ENCODE measurements around the gene RANBP3. TPM values are rescaled to one million over a fixed set of nuclear protein-coding genes. Genes with fewer than 3 reads are reported as not detected.
"Not testable (repeated sequence)": the region's sequence is repeated elsewhere in the genome, so short reads cannot be mapped to it uniquely, and the experiment has no call there.

RANBP3 gene, protein sequence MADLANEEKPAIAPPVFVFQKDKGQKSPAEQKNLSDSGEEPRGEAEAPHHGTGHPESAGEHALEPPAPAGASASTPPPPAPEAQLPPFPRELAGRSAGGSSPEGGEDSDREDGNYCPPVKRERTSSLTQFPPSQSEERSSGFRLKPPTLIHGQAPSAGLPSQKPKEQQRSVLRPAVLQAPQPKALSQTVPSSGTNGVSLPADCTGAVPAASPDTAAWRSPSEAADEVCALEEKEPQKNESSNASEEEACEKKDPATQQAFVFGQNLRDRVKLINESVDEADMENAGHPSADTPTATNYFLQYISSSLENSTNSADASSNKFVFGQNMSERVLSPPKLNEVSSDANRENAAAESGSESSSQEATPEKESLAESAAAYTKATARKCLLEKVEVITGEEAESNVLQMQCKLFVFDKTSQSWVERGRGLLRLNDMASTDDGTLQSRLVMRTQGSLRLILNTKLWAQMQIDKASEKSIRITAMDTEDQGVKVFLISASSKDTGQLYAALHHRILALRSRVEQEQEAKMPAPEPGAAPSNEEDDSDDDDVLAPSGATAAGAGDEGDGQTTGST
- polyA plus RNA-seq (ENCODE audit: insufficient read length in 10 of 10) = 10 to 100 TPM; 38.4 to 50.4 (median 46.4) TPM
- long read RNA-seq, donor 1, partial matches to known transcripts = 0 of 2 reads
- long read RNA-seq, donor 1, other reads (novel, unspliced or antisense) = 0 of 2 reads
- long read RNA-seq, donor 2, partial matches to known transcripts = 0 of 2 reads
- long read RNA-seq, donor 2, other reads (novel, unspliced or antisense) = 0 of 2 reads
- long read RNA-seq, donor 3 = 0 reads
- long read RNA-seq, donor 4, partial matches to known transcripts = 0 of 1 reads
- long read RNA-seq, donor 4, other reads (novel, unspliced or antisense) = 0 of 1 reads
- long read RNA-seq, donor 5, partial matches to known transcripts = 5 of 7 reads
- long read RNA-seq, donor 5, other reads (novel, unspliced or antisense) = 0 of 7 reads
- long read RNA-seq, donor 6 = 0 reads
- long read RNA-seq, donor 7, partial matches to known transcripts = 0 of 1 reads
- long read RNA-seq, donor 7, other reads (novel, unspliced or antisense) = 0 of 1 reads
- long read RNA-seq, donor 8, partial matches to known transcripts = 0 of 3 reads
- long read RNA-seq, donor 8, other reads (novel, unspliced or antisense) = 0 of 3 reads
- long read RNA-seq, donor 9 = 0 reads

DNA sequence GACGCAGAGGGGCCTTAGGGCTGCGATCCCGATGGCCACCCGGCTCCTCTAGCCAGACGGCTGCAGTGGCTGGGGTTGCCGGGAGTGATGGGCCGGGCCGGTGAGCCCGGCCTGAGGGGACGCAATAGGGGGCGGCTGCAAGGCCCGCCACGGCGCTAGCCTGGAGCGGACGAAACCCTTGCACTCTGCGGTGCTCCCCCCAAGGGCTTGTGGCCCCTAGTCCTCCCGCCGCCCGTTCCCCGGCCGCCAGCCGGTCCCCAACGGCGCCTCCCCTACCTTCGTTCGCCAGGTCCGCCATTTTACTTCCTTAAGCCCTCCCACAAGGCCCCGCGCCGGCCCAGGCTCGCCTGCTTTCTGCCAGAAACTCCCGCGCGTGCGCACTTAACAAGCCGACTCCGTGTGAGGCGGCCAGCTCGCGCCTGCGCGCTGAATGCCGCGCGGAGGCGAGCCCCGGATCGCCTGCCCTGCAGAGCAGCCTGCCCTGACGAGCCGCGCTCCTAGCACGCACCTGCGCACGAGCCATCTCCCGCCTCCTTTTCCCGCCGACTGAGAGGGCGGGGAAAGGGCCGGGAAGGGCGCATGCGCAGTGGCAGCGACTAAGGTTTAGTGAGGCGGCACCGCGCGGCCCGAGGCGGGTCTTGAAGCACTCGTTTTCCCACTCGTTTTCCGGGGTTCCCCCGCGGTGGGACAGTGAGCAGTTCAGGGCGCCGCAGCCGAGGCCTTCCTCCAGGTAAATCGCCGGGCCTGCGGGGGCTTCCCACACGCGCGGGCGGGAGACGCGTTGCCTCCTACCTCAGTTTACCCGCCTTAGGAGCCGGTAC, at the start of gene RANBP3:
Gene RANBP3, minus strand, starts transcription at position 356 of the 821 bp plus-strand sequence. Its CDS starts 58 bp downstream, at position 298.
- DNase-seq = peak; percentile 99 to 100 (median 100)

DNA sequence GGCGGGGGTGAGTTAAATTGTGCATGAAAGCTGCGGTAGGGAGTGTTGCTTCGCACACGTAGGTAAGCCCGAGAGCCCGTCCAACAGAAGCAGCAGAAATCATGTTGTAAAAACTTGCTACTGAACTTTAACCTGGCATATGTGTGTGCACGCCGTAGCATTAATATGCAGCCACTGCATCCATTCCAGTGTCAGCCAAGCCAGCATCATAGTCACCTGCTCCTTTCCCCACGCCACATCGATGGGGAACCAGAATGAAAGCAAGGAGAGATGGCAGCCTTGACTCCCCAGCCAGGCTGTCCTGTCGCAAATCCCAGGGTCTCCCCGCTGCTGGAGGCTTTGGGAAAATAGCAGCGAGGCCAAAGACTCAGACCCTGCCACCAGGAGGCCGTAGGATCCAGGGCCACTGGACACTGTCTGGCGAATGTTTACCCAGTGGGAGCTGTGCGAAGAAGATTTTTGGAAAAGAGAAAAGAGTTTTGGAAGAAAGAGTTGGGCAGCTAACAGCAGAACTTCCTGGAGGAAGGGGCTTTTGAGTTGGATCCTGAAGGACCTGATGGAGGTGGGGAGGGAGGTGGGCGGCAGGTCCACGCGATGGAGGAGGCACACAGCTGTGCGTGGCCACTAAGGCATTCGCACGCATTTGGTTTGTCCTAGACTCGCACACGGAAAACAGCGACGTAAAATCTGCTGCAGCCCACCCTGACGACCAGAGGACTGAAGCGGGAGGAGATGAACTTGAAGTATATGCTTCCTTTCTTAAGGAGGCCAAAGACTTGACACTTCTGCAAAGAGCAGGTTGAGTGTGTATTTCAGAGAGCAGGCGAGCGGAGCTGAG, 48.7 kb upstream of the RANBP3 start:
- DNase-seq = no peak

DNA sequence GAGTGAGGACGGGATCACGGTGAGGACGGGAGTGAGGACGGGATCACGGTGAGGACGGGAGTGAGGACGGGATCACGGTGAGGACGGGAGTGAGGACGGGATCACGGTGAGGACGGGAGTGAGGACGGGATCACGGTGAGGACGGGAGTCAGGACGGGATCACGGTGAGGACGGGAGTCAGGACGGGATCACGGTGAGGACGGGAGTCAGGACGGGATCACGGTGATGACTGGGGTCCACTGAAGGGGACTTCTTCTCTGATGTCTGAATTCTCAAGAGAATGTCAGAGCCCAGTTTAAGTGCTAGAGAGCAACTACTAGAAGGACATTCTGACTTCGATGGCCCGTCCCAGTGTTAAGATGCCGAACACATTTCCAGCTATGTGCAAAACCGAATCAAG, 46.8 kb upstream of the RANBP3 start:
- not testable (repeated sequence) for DNase-seq

DNA sequence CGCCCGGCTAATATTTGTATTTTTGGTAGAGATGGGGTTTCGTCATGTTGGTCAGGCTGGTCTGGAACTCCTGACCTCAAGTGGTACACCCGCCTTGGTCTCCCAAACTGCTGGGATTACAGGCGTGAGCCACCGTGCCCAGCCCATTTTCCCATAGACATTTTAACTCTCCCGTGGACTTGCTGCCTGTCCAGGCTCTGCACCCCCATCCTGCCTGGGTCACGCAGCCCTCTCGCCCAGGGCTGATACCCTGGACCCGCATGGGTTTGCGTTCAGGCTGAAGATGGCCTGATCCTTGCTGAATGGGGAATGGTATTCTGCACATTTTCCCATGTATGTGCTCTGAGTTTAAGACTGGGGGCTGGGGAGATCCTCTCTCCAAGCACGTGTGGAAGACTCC, 46.0 kb upstream of the RANBP3 start:
- DNase-seq = no peak

DNA sequence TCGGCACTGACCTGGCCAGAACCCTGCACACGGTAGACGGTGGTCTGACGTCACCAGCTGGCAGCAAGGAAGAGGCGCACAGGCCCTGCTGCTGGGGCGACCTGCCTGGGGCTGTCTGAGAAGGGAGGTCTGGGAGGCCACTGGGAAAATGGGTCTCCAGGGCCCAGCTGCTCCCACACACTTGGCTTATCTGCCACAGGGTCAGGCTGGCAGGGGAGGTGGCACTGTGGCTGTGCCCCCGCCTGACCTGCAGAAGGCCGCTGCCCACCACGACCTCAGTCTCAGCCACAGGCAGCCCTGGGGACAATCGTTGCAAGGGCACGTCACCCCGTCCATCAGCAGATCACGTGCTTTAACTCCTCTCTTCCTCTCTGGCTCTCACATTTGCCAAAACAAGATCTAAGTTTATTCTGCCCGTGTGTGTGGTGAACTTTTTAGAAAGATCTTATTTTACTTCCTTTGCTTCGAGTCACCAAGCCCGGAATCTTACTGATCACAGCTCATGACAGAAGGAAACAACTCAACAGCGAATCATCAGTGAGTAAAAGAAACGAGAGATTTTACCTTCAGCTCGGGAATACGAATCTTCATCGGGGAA, 45.2 kb upstream of the RANBP3 start:
- DNase-seq = peak in 1 of 3 donors; percentile 39

DNA sequence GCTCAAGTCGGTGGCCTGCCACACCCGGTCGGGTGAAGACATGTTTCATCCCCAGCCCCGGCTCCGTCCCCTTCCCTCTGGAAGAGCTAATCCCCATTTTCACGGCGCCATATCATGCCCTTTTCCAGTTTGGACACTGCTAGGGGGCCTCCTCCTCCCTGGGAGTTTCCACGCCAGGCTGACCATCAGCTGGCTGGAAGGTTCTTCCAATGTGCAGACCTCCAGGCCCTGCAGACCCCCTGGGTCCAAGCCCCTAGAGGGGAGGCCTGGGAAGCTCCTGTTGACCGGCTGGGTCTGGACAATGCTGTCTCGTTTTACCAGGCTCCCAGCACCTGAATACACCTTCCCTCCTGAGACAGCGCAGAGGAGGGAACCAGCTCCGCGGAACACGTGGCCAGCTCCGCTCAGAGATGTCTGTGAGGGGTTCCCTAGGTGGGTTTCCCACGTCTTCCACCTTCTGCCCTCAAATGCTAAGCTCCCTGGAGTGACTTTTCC, 44.7 kb upstream of the RANBP3 start:
- peak in 1 of 3 donors; percentile 20 for DNase-seq

DNA sequence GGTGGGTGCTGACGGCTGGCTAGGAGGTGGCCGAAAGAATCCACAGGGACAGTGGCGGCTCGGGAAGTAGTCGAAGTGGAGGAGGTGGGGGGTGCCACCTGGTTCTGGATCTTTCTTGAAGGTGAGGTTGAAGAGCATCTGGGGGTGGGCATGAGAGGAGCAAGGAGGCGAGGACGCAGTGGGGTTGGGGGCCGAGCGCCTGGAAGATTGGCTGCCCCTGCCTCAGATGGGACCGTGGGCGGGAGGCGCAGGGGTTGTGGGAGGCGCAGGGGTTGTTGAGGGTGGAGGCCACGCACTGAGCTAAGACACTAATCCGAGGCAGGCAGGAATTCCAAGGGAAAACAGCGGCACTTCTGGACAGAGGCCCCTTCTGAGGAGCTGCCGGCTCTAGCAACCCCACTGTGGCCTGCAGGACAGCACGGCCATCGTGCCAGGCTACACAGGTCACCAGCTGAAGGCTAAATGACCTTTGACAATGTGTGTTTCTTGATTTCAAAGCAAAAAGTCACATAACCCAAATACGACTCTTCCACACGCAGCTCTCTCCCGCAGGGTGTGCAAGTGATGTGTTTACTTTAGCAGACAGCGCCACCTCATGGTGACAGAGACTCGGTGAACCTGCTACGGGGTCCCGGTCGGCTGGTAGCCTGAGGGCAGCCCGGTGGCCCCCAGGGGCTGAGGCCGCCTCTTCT, 44.1 kb upstream of the RANBP3 start:
- DNase-seq = peak; percentile 76 to 91 (median 84)

DNA sequence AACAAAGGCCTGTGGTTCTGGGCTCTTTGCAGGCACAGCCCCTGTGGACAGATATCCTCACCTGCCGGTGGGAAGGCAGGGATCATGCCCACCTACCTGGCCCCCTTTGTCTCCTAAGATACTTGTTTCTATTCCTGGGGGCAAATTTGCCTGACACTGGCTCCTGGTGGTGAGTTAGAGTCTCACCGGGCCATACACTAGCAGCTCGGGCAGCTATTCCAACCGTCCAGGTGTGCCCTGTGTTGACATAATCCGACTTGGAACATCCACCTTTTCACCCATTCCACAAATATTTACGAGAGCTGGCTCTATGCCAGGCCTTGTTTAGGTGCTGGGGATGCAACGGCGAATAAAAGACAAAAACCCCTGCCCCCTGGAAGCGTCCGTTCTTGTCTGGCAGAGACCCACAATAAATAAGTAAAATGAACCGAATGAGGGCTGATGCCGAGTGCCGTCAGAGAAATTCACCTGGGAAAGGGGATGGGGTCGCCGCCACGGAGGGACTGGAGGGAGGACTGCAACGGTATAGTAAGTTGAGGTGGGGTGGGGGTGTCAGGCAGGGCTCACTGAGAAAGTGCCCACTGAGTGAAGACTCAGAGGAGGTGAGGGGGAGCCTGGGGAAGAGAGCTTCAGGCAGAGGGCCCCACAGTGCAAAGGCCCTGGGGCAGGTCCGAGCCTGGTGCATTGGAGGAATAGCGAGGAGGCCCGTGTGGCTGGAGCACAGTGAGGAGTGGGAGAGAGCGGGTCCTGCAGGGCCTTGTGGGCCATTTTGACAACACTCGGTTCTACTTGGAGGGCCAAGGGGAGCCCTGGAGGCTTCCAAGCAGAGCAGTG, 43.2 kb upstream of the RANBP3 start:
- DNase-seq = no peak

DNA sequence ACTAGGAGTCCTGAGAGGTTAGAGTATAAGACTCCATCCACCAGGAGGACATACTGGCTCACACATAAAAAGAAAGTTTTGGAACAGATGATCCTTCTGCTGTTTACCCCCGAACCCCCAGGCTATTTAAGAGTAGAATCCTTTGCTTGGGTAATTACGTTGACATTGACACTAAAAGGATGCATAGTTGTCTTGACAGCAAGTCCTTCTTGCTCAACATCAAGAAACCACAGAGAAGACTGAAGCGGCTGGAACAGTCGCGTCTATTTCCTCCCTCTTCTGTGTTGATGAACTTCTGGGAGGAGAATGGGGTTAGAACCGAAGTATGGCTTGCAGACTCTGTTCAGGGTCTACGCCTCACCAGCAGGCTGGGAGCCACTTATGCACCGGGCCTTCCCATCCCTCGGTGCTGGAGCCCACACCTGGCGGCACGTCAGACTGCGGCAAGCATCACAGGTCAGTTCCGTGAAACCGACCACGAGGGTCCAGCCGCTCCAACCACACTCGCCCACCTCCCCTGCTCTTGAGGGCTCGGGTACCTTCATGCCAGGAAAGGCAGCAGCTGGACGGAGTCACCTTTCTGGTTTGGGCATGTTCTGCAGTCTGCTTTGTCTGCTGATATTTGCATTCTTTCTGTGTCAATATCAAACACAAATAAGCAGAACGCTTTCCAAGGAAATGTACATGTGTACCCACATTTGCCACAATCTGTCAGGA, 42.4 kb upstream of the RANBP3 start:
- DNase-seq = no peak

DNA sequence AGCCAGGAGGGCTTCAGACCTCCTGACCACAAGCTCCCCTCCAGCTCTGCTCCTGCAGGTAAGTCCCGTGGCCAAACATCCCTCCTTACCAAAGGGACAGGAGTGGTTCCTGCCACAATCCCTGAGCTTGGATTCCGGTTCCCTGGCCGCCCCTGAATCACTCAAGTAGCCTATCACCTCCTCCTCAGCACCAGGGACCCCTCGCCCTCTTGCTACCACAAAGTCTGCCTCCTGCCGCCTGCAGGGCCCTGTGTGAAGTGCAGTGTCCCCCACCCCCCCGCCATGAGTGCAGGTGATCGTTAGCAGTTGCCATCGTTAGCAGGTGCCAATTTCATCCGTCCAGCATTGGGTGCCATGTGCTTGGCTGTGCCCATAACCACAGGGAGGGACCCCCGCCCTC, 40.8 kb upstream of the RANBP3 start:
- DNase-seq = no peak

DNA sequence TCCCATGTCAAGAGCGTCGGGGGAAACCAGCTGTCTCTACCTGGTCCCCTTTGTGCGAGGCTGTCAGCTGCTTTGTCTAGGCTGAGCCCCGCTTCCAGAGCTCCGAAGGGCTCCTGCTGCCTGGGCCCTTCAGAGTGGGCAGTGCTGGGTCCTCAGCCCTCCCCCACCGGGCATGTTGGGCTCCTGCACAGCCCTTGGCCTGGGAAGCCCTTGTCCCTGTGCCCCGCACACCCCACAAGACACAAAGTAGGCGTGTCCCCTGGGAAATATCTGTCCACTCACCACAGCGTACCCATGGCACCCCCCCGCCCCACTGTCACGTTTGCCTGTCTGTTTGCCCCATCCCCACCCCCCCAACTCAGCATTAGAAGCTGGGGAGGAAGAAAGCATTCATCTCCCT, 39.6 kb upstream of the RANBP3 start:
- no peak for DNase-seq

DNA sequence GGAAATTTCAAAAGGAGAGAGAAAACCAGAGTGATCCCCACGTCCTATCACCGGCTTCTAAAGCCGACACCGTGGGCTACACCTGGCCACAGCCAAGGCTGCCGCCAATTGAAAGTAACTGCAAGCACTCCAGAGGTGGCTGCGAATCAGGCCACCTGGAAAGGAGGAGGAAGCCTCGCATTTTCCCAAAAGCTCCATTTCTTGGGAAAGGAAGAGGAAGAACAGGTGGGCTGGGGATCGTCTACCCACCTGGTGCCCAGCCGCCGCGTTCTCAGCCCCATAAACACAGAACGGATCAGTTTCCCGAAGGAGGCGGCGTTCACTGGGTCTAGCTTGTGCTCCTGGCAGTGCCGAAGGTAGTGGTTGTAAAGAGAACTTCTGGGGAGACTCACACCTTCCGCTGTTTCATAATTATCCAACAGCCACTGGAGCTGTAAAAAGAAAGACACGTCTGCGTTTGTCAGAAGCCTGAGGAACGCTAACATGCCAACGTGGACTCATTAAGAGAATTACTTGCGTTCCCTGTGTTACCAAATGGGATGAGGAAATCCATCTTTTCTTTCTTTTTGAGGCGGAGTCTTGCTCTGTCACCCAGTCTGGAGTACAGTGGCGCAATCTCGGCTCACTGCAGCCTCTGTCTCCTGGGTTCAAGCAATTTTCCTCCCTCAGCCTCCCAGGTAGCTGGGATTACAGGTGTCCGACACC, 38.1 kb upstream of the RANBP3 start:
- no peak for DNase-seq

DNA sequence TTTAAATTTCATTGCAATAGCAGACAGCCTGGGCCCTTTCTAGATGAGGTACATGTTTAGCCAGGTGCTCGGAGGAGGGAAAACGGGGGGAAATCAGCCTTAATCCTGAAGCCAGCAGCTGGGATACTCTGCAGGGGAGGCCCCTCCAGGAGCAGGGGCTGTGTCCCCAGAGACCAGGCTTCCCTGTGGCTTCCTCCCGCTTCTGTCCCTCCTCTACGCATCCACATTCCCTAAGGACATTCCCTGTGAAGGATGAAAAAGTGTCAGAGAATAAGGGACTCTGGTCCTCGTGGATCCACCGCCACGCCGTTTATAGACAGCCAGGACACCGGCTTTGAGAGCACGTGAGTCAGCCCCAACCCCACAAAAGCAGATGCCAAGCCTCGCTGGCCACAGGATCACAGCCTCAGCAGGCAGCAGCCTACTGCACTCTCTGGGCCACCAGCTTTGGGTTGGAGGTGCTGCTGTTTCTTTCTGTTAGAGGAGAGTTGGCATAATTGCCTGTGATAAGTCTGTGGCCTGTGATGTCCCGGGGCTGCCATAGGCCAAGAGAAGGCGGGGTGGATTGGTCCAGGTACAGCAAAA, 36.7 kb upstream of the RANBP3 start:
- no peak for DNase-seq

DNA sequence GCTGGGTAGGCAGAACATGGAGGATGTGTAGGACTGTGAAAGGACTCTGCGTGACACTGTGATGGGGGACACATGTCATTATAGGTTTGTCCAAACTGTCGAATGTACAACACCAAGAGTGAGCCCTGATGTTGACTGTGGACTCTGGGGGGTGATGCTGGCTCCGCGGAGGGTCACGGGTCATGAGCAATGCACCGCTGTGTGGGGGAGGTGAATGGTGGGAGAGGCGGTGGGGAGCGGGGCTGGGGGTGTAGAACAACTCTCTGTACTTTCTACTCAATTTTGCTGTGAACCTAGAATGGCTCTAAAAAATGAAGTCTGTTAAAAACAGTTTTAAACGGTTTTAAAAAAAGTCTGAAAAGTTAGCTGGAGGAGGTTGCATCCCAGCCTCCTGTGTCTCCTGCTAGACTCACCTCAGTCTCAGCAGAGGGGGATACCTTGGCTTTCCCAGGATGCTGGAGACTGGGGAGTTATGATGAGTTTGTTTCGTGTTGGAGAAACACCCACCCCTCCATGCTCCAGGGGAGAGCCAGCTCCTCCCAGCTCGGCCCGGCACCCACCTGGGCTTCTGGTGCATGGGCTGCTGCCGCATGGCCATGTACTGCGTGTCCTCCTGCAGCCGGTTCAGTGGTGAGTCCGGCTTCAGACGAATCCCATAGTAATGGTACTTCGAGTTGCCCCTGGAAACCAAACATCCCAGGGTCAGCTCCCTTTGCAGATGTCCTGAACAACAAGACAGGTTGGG, 34.7 kb upstream of the RANBP3 start:
- DNase-seq = no peak

DNA sequence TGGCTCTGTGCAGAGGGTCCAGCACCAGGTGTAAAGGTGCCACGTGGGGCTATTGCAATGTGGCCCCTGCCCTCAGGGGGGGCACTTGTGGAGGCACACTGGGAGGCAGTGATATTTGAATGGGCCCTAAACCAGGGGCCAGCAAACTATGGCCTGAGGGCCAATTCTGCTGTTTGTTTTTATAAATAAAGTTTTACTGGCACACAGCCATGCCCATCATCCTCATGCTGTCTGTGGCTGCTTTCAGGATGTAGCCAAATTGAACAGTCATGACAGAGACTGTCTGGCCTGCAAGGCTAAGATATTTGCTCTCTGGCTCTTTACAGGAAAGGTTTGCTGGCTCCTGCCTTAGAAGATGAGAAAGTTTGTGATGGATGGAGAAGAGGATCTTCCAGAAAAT, 33.9 kb upstream of the RANBP3 start:
- no peak for DNase-seq

DNA sequence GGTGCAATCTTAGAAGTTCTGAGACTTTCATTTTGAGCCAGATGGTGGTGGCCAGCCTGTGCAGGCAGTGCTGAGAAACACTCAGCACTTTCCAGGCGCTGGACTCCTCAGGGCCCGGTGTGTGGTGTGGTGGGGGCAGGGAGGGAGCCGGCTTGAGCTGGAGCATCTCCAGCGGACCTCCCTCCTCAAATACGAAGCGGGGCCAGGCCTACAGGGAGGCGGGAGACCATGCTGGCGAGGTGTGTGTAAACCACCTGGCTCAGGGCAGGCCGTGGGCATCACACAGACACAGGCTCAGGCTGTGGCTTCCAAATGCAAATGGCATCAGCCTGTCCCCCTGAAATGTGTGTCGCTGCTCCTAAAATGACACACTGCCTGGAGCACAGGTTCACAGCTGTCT, 33.3 kb upstream of the RANBP3 start:
- no peak for DNase-seq

Measured in muscle of back (tissue), 13 donors.